Neural cell (in vitro differentiated cells): ENCODE data around the gene UROC1. TPM values are rescaled to one million over a fixed set of nuclear protein-coding genes. Genes with fewer than 3 reads are reported as not detected.

Source experiments
- H2AFZ ChIP-seq: fragments of 200-600, 300-800 bp; sonication (generic), shearing (Covaris generic); 2 replicates; pipeline ENCODE4 v1.6.0; 2014; ENCODE audit warnings: low read depth, mild to moderate bottlenecking, antibody characterized with exemption, low read length, moderate library complexity
- H3F3A ChIP-seq: fragments of 200-600 bp; shearing (Covaris generic); 2 replicates; pipeline ENCODE4 v1.6.1; 2016; ENCODE audit warnings: mild to moderate bottlenecking, moderate library complexity, mixed read lengths, antibody characterized with exemption, low read length; ENCODE audit not compliant: insufficient read depth, poor library complexity, severe bottlenecking
- H3K27ac ChIP-seq: fragments of 200-600, 300-800 bp; sonication (generic), shearing (Covaris generic); 2 replicates; pipeline ENCODE4 v1.5.1; 2014; ENCODE audit warnings: mild to moderate bottlenecking, low read length, moderate library complexity
- H3K27me3 ChIP-seq: fragments of 300-800, 200-600 bp; sonication (generic), shearing (Covaris generic); 2 replicates; pipeline ENCODE4 v1.6.0; 2014; ENCODE audit warnings: mild to moderate bottlenecking, low read depth, low read length, moderate library complexity; ENCODE audit not compliant: insufficient read depth
- H3K36me3 ChIP-seq: fragments of 300-800, 200-600 bp; sonication (generic), shearing (Covaris generic); 2 replicates; pipeline ENCODE4 v1.5.1; 2014; ENCODE audit warnings: mild to moderate bottlenecking, antibody characterized with exemption, low read length, moderate library complexity; ENCODE audit not compliant: insufficient read depth
- H3K4me2 ChIP-seq: fragments of 300-800, 200-600 bp; sonication (generic), shearing (Covaris generic); 2 replicates; pipeline ENCODE4 v1.6.0; 2014; ENCODE audit warnings: mild to moderate bottlenecking, low read length
- H3K4me3 ChIP-seq: fragments of 300-800, 200-600 bp; sonication (generic), shearing (Covaris generic); 2 replicates; pipeline ENCODE4 v1.5.1; 2014; ENCODE audit warnings: mild to moderate bottlenecking, low read length, moderate library complexity
- H3K79me2 ChIP-seq: fragments of 200-600 bp; shearing (Covaris generic); replicated peaks from 2 replicates; pipeline ENCODE4 v1.6.0; 2014; ENCODE audit warnings: mild to moderate bottlenecking, low read length, moderate library complexity; ENCODE audit not compliant: insufficient read depth
- H3K9ac ChIP-seq: fragments of 300-800, 200-600 bp; sonication (generic), shearing (Covaris generic); 2 replicates; pipeline ENCODE4 v1.6.1; 2016; ENCODE audit warnings: mild to moderate bottlenecking, low read length, mixed read lengths
- H3K9me2 ChIP-seq: fragments of 200-600 bp; shearing (Covaris generic); 2 replicates; pipeline ENCODE4 v1.6.1; 2016; ENCODE audit warnings: mild to moderate bottlenecking, low read length, mixed read lengths; ENCODE audit not compliant: insufficient read depth
- H3K9me3 ChIP-seq: fragments of 200-600, 300-800 bp; sonication (generic), shearing (Covaris generic); 2 replicates; pipeline ENCODE4 v1.6.1; 2016; ENCODE audit warnings: mild to moderate bottlenecking, mixed run types, low read length, moderate library complexity, mixed read lengths
- H4K20me1 ChIP-seq: fragments of 200-600 bp; shearing (Covaris generic); 2 replicates; pipeline ENCODE4 v1.6.1; 2016; ENCODE audit warnings: mild to moderate bottlenecking, mixed run types; ENCODE audit not compliant: insufficient read depth
- CTCF ChIP-seq: fragments of 450-650 bp; IDR thresholded peaks from 2 replicates; pipeline ENCODE4 v1.5.1; 2014; ENCODE audit warnings: antibody characterized with exemption, mild to moderate bottlenecking, moderate library complexity; ENCODE audit not compliant: poor library complexity, severe bottlenecking
- EP300 ChIP-seq: fragments of 450-650 bp; conservative IDR thresholded peaks from 2 replicates; pipeline ENCODE4 v1.6.1; 2014; ENCODE audit warnings: antibody characterized with exemption, mild to moderate bottlenecking, moderate library complexity; ENCODE audit not compliant: poor library complexity, severe bottlenecking
- EZH2 ChIP-seq: fragments of 200-600, 300-800 bp; shearing (Covaris generic), sonication (generic); IDR thresholded peaks from 2 replicates; pipeline ENCODE4 v1.6.1; 2014; ENCODE audit warnings: antibody characterized with exemption, low read length, borderline replicate concordance, mild to moderate bottlenecking; ENCODE audit not compliant: insufficient read depth, poor library complexity, severe bottlenecking
- MXI1 ChIP-seq: fragments of 450-650 bp; conservative IDR thresholded peaks from 2 replicates; pipeline ENCODE4 v1.6.1; 2014; ENCODE audit warnings: antibody characterized with exemption, mild to moderate bottlenecking; ENCODE audit not compliant: poor library complexity, severe bottlenecking
- POLR2AphosphoS5 ChIP-seq: IDR thresholded peaks from 2 replicates; pipeline ENCODE4 v1.6.1; 2012
- RAD21 ChIP-seq: fragments of 450-650 bp; conservative IDR thresholded peaks from 2 replicates; pipeline ENCODE4 v1.6.1; 2014; ENCODE audit warnings: antibody characterized with exemption, mild to moderate bottlenecking, moderate library complexity
- REST ChIP-seq: IDR thresholded peaks from 2 replicates; pipeline ENCODE4 v1.6.1; 2012; ENCODE audit warnings: borderline replicate concordance
- SMC3 ChIP-seq: fragments of 450-650 bp; conservative IDR thresholded peaks from 2 replicates; pipeline ENCODE4 v1.6.1; 2014; ENCODE audit warnings: antibody characterized with exemption, mild to moderate bottlenecking, moderate library complexity; ENCODE audit not compliant: poor library complexity
- TAF1 ChIP-seq: IDR thresholded peaks from 2 replicates; pipeline ENCODE4 v1.6.1; 2012; ENCODE audit warnings: low read depth
- polyA plus RNA-seq: library from polyadenylated mRNA; depleted of rRNA; stranded (reverse); fragments of >200 nt; gene quantifications from 2 replicates; pipeline ENCODE4 v1.2.3, GENCODE V29; 2014

UROC1 gene
- polyA plus RNA-seq, 1 donor from 2014 or later: not detected

- Histone ChIP-seq H2AFZ (no peak overlapping the region), H3K36me3 (no peaks in the 10 kb centered on the region), H3K9me2 (no peaks in the 10 kb centered on the region), H3K4me3 (no peak overlapping the region), H4K20me1 (no peaks in the 10 kb centered on the region), H3K4me2 (no peak overlapping the region), H3K9me3 (no peaks in the 10 kb centered on the region), H3K79me2 (no peaks in the 10 kb centered on the region), H3K27ac (no peak overlapping the region), H3F3A (no peaks in the 10 kb centered on the region), H3K27me3 (no peaks in the 10 kb centered on the region), H3K9ac (no peak overlapping the region)
- TF ChIP-seq MXI1 (no peak), SMC3 (no peak)
Observed at GRCh38 chr3:126542340-126543241, 25.0 kb upstream of the UROC1 start.

- H3K36me3 ChIP-seq: no peaks in the 10 kb centered on the region
- H3K9ac ChIP-seq: no peak overlapping the region
- H3K79me2 ChIP-seq: no peaks in the 10 kb centered on the region
- TF ChIP-seq RAD21: no peak
- no peak for TF ChIP-seq MXI1
- TF ChIP-seq TAF1: no peak
- no peak for TF ChIP-seq POLR2AphosphoS5
- no peak for TF ChIP-seq EZH2
- no peak for TF ChIP-seq SMC3
- TF ChIP-seq EP300: no peak
- no peaks in the 10 kb centered on the region for H4K20me1 ChIP-seq
- no peaks in the 10 kb centered on the region for H3K9me3 ChIP-seq
- no peak overlapping the region for H3K4me3 ChIP-seq
- H3K27ac ChIP-seq: no peak overlapping the region
- no peak overlapping the region for H3K4me2 ChIP-seq
- H3K27me3 ChIP-seq: no peaks in the 10 kb centered on the region
- H2AFZ ChIP-seq: no peak overlapping the region
- no peaks in the 10 kb centered on the region for H3F3A ChIP-seq
- H3K9me2 ChIP-seq: no peaks in the 10 kb centered on the region
Observed at GRCh38 chr3:126541628-126542339, 24.2 kb upstream of the UROC1 start.

- no peaks in the 10 kb centered on the region for H3F3A ChIP-seq
- no peaks in the 10 kb centered on the region for H3K36me3 ChIP-seq
- no peak overlapping the region for H2AFZ ChIP-seq
- H3K9me3 ChIP-seq: no peaks in the 10 kb centered on the region
- no peak overlapping the region for H3K9ac ChIP-seq
- no peaks in the 10 kb centered on the region for H3K27me3 ChIP-seq
- no peak overlapping the region for H3K27ac ChIP-seq
- TF ChIP-seq CTCF: no peak
- TF ChIP-seq TAF1: no peak
- no peak for TF ChIP-seq REST
- TF ChIP-seq MXI1: no peak
- TF ChIP-seq RAD21: no peak
- TF ChIP-seq EP300: no peak
- TF ChIP-seq POLR2AphosphoS5: no peak
- H3K9me2 ChIP-seq: no peaks in the 10 kb centered on the region
- no peaks in the 10 kb centered on the region for H3K79me2 ChIP-seq
- no peak overlapping the region for H3K4me2 ChIP-seq
- no peaks in the 10 kb centered on the region for H4K20me1 ChIP-seq
- H3K4me3 ChIP-seq: no peak overlapping the region
Observed at GRCh38 chr3:126540951-126541627, 23.5 kb upstream of the UROC1 start.
